DND-41 (cell line): ENCODE data around the gene UTP14C.

Source experiments
- ATAC-seq: fragments of 200-7000 bp; cut with Tn5 transposase; 3 replicates; pipeline ENCODE4 v1.9.1; 2021; ENCODE audit warnings: low read depth; ENCODE audit not compliant: insufficient read depth
- DNase-seq: peaks from one replicate; pipeline ENCODE4 v3.0.0-alpha.2; 2020
- H2AFZ ChIP-seq: 2 replicates; pipeline ENCODE4 v1.6.0; 2012; ENCODE audit warnings: low read depth, low read length
- H3K27ac ChIP-seq: 2 replicates; pipeline ENCODE4 v1.5.1; 2012; ENCODE audit warnings: low read length, inconsistent platforms
- H3K27me3 ChIP-seq: fragments of 200-600 bp; sonication (generic); 2 replicates; pipeline ENCODE4 v1.6.0; 2012; ENCODE audit warnings: low read length, mild to moderate bottlenecking, inconsistent platforms; ENCODE audit not compliant: insufficient read depth, poor library complexity
- H3K36me3 ChIP-seq: 2 replicates; pipeline ENCODE4 v1.5.1; 2012; ENCODE audit warnings: low read length, inconsistent platforms; ENCODE audit not compliant: insufficient read depth
- H3K4me1 ChIP-seq: 2 replicates; pipeline ENCODE4 v1.5.1; 2012; ENCODE audit warnings: mild to moderate bottlenecking, low read length; ENCODE audit not compliant: insufficient read depth
- H3K4me2 ChIP-seq: 2 replicates; pipeline ENCODE4 v1.6.0; 2012; ENCODE audit warnings: mild to moderate bottlenecking, moderate library complexity, low read length, inconsistent platforms; ENCODE audit not compliant: insufficient read depth
- H3K4me3 ChIP-seq, 2 experiments: fragments of 200-600 bp in 1 of 2; shearing (Covaris generic) in 1 of 2; 2 replicates each; pipeline ENCODE4 v1.5.1; 2012 to 2016; ENCODE audit warnings: inconsistent platforms in 2 of 2, low read length in 2 of 2, mild to moderate bottlenecking in 2 of 2, low read depth in 1 of 2, moderate library complexity in 1 of 2
- H3K79me2 ChIP-seq: 2 replicates; pipeline ENCODE4 v1.6.0; 2012; ENCODE audit warnings: low read length, inconsistent platforms; ENCODE audit not compliant: insufficient read depth
- H3K9ac ChIP-seq: 2 replicates; pipeline ENCODE4 v1.6.0; 2012; ENCODE audit warnings: low read depth, mild to moderate bottlenecking, inconsistent platforms, low read length, moderate library complexity
- H3K9me3 ChIP-seq: 2 replicates; pipeline ENCODE4 v1.5.1; 2012; ENCODE audit warnings: low read length, moderate library complexity, mild to moderate bottlenecking, inconsistent platforms; ENCODE audit not compliant: insufficient read depth, severe bottlenecking
- H4K20me1 ChIP-seq: 2 replicates; pipeline ENCODE4 v1.6.0; 2012; ENCODE audit warnings: low read length; ENCODE audit not compliant: insufficient read depth
- CTCF ChIP-seq: IDR thresholded peaks from 2 replicates; pipeline ENCODE4 v1.5.1; 2012; ENCODE audit warnings: borderline replicate concordance, low read length, moderate library complexity, mild to moderate bottlenecking; ENCODE audit not compliant: poor library complexity, severe bottlenecking; ENCODE audit errors: extremely low read depth
- EZH2 ChIP-seq: IDR thresholded peaks from 3 replicates; pipeline ENCODE4 v1.6.1; 2012; ENCODE audit warnings: borderline replicate concordance, low read depth, mild to moderate bottlenecking, moderate library complexity, low read length, inconsistent platforms; ENCODE audit not compliant: severe bottlenecking

The UTP14C gene

GRCh38 chr13:52012512-52012836, 12.0 kb upstream of the UTP14C start:
- Histone ChIP-seq H3K4me3 (peak overlapping the region; percentile 95), H3K27me3 (peaks cover 38% of the 10 kb centered on the region), H3K4me2 (peak overlapping the region; percentile 81), H3K4me1 (peaks cover 26% of the 10 kb centered on the region), H3K9ac (peak overlapping the region; percentile 70), H2AFZ (peak overlapping the region; percentile 98), H3K27ac (peak overlapping the region; percentile 77), H3K79me2 (peaks cover 48% of the 10 kb centered on the region), H3K36me3 (peaks cover 4% of the 10 kb centered on the region; the same call in 1 of the 2 replicates), H3K9me3 (no peaks in the 10 kb centered on the region), H4K20me1 (peaks cover 2% of the 10 kb centered on the region; the same call in 1 of the 2 replicates)
- TF ChIP-seq EZH2 (no peak), CTCF (no peak)
- DNase-seq, result no peak
- peak; percentile 11 for ATAC-seq

DNA sequence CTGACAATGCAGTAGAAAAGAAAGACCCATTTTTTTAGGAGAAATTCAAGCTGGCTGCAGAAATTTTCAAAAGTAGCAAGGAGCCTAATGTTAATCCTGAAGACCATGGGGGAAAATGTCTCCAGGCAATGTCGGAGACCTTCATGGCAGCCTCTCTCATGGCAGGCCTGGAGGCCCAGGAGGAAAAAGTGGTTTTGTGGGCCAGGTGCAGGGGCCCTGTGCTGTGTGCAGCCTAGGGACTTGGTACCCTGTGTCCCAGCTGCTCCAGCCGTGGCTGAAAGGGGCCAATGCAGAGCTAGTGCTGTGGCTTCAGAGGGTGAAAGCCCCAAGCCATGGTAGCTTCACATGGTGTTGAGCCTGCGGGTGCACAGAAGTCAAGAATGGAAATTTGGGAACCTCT, 8.2 kb upstream of the UTP14C start:
- Histone ChIP-seq H3K4me3 (no peak overlapping the region), H2AFZ (no peak overlapping the region), H3K27ac (no peak overlapping the region), H3K79me2 (peaks cover 58% of the 10 kb centered on the region), H3K27me3 (peaks cover 7% of the 10 kb centered on the region), H3K4me1 (peaks cover 19% of the 10 kb centered on the region), H3K9ac (no peak overlapping the region), H4K20me1 (0 out of 2 replicates have a peak, but pooled peaks cover 5% of the 10 kb centered on the region), H3K4me2 (no peak overlapping the region), H3K36me3 (peaks cover 30% of the 10 kb centered on the region; the same call in 1 of the 2 replicates), H3K9me3 (no peaks in the 10 kb centered on the region)
- ATAC-seq, result no peak
- no peak for TF ChIP-seq CTCF
- no peak for TF ChIP-seq EZH2
- no peak for DNase-seq

- 0 out of 2 replicates have a peak, but pooled peaks cover 9% of the 10 kb centered on the region for H4K20me1 ChIP-seq
- no peak overlapping the region for H3K27ac ChIP-seq
- no peak overlapping the region for H2AFZ ChIP-seq
- H3K9me3 ChIP-seq, result no peaks in the 10 kb centered on the region
- H3K4me2 ChIP-seq, result no peak overlapping the region
- no peak for TF ChIP-seq EZH2
- TF ChIP-seq CTCF, result no peak
- H3K9ac ChIP-seq, result no peak overlapping the region
- DNase-seq (no peak), ATAC-seq (no peak)
- peaks cover 29% of the 10 kb centered on the region for H3K79me2 ChIP-seq
- H3K27me3 ChIP-seq, result no peaks in the 10 kb centered on the region
- peaks cover 62% of the 10 kb centered on the region for H3K36me3 ChIP-seq
- H3K4me3 ChIP-seq, result no peak overlapping the region
- H3K4me1 ChIP-seq, result no peaks in the 10 kb centered on the region
These were observed 4.3 kb upstream of the UTP14C start for GRCh38 chr13:52020191-52020590.

DNA sequence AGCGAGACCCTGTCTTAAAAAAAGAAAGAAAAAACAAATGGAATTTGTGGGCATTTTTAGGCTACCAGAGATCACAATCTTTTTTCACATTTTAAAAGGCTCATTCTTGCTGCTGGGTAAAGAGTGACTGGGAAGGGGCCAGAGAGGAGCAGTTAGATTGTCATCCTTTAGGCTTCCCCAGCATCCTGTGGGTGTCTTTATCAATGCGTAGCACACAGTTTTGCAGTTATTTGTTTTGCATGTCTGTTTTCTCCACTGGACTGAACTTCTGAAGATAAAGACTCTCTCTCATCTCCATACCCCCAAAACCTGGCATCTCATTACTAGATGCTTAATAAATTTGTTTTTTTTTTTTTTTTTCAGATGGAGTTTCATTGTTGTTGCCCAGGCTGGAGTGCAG, 2.1 kb upstream of the UTP14C start:
- Histone ChIP-seq H3K27me3 (no peaks in the 10 kb centered on the region), H3K4me1 (no peaks in the 10 kb centered on the region), H3K79me2 (peaks cover 15% of the 10 kb centered on the region), H3K9me3 (no peaks in the 10 kb centered on the region), H2AFZ (no peak overlapping the region), H3K9ac (no peak overlapping the region), H3K27ac (no peak overlapping the region), H3K4me3 (no peak overlapping the region), H3K4me2 (no peak overlapping the region), H4K20me1 (peaks cover 19% of the 10 kb centered on the region), H3K36me3 (peaks cover 80% of the 10 kb centered on the region)
- DNase-seq, result no peak
- no peak for ATAC-seq
- TF ChIP-seq EZH2 (no peak), CTCF (no peak)
